Aorta (tissue), 5 donors: ENCODE results near the gene UGT1A6. TPM values are rescaled to one million over a fixed set of nuclear protein-coding genes. Genes with fewer than 3 reads are reported as not detected.
"Not testable (repeated sequence)": the region's sequence is repeated elsewhere in the genome, so short reads cannot be mapped to it uniquely, and the experiment has no call there.

ENCODE experiments used
- ATAC-seq: fragments of 200-7000 bp; cut with Tn5 transposase; one replicate; pipeline ENCODE4 v1.9.1; 2022; ENCODE audit warnings: moderate library complexity; ENCODE audit not compliant: low FRiP score
- DNase-seq, 2 donors: peaks; one replicate each; pipeline ENCODE4 v3.0.0-alpha.2; 2020
- H3K27ac ChIP-seq, 2 donors: one replicate each; pipeline ENCODE4 v1.5.1; 2013; ENCODE audit warnings: low read length in 2 of 2, mild to moderate bottlenecking in 2 of 2, moderate library complexity in 2 of 2, control low read depth in 1 of 2, inconsistent platforms in 1 of 2, low read depth in 1 of 2
- H3K27me3 ChIP-seq, 2 donors: one replicate each; pipeline ENCODE4 v1.6.1; 2013; ENCODE audit warnings: control low read depth in 1 of 2, low read length in 1 of 2, mild to moderate bottlenecking in 1 of 2, moderate library complexity in 1 of 2; ENCODE audit not compliant: insufficient read depth in 2 of 2, control insufficient read depth in 1 of 2
- H3K36me3 ChIP-seq, 2 donors: one replicate each; pipeline ENCODE4 v1.6.1; 2013; ENCODE audit warnings: control low read depth in 1 of 2, low read length in 1 of 2, mild to moderate bottlenecking in 1 of 2; ENCODE audit not compliant: insufficient read depth in 2 of 2, control insufficient read depth in 1 of 2
- H3K4me1 ChIP-seq, 2 donors: one replicate each; pipeline ENCODE4 v1.6.1; 2013; ENCODE audit warnings: low read length in 2 of 2, control low read depth in 1 of 2, mild to moderate bottlenecking in 1 of 2, moderate library complexity in 1 of 2; ENCODE audit not compliant: insufficient read depth in 2 of 2, control insufficient read depth in 1 of 2
- H3K4me3 ChIP-seq, 2 donors: one replicate each; pipeline ENCODE4 v1.5.1; 2013; ENCODE audit warnings: low read length in 2 of 2, control low read depth in 1 of 2, mild to moderate bottlenecking in 1 of 2
- H3K9me3 ChIP-seq: one replicate; pipeline ENCODE4 v1.6.1; 2013; ENCODE audit warnings: mild to moderate bottlenecking, low read length; ENCODE audit not compliant: control insufficient read depth
- WGBS, 2 donors: extraction: QIAGEN DNeasy Blood & Tissue Kit; methylation state at CpG; one replicate each; pipeline ENCODE4 v1.1.7; 2013; 5-methylcytosine and 5-hydroxymethylcytosine counted together
- intact Hi-C, 2 donors: fragments of 100-400 bp; cut with DNase I; formaldehyde crosslinking; loops; one replicate each; pipeline versions ENCODE4 v1.14.2 to v1.15.0; 2022
- long read RNA-seq, 2 donors: library from polyadenylated mRNA; unstranded; transcript quantifications; one replicate each; pipeline ENCODE4 v2.0.0, GENCODE V29; 2020 to 2021
- polyA plus RNA-seq, 2 donors: library from polyadenylated mRNA; stranded (reverse); fragments of 200-250 nt; gene quantifications; one replicate each; pipeline ENCODE4 v1.2.3, GENCODE V29; 2013
- total RNA-seq, 2 donors: library from RNA; stranded (reverse); fragmentation: NEBNext Ultra II Directional; extraction: Animal tissue kit (Norgen Biotek cat#: 25700); gene quantifications; one replicate each; pipeline ENCODE4 v1.2.1, GENCODE V29; 2021
- donor health status: healthy with polysubstance abuse.
- donor health status: Bipolar disorder and iron deficiency.
- donor health status: DM: no; HTN: no; CAD: no.
- donor health status: DM: no; HTN: no; CAD: no.
- donor health status: DM: yes; HTN: yes; CAD: no.

The UGT1A6 gene
- total RNA-seq (not detected), polyA plus RNA-seq (under 1 TPM in 1 of 2 donors, not detected in 1; 0.33 TPM)
- long read RNA-seq, donor 1 = 0 reads
- long read RNA-seq, donor 2 = 0 reads

DNA sequence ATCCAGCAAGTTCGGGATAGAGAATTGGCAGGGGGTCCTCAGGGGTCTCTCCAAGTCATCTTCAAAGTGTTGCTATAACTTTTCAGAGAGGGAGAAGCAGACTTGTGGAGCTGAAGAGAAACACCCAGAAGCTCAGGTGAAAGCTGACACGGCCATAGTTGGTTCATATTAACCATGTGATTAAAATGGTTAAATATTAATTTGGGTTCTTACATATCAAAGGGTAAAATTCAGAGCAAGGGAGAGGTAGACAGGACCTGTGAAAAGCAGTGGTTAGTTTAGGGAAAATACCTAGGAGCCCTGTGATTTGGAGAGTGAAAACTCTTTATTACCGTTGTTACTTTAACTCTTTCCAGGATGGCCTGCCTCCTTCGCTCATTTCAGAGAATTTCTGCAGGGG is at the start of gene UGT1A6:
Gene UGT1A6, plus strand, starts transcription at position 243 of the 400 bp plus-strand sequence. Its CDS starts 115 bp downstream, at position 358.
- 89 to 92% methylated on average over 4 of the region's 4 CpGs for WGBS, 2 donors
- H3K4me3 ChIP-seq = no peak within 1 kb of the TSS
- no peaks in the 10 kb centered on the region for H3K4me1 ChIP-seq
- intact Hi-C loops = no loop called here
- no peaks in the 10 kb centered on the region for H3K9me3 ChIP-seq
- ATAC-seq (no peak), DNase-seq (no peak)
- no peak within 1 kb of the TSS for H3K27ac ChIP-seq
- no peaks in the 10 kb centered on the region for H3K36me3 ChIP-seq
- no peaks in the 10 kb centered on the region for H3K27me3 ChIP-seq

DNA sequence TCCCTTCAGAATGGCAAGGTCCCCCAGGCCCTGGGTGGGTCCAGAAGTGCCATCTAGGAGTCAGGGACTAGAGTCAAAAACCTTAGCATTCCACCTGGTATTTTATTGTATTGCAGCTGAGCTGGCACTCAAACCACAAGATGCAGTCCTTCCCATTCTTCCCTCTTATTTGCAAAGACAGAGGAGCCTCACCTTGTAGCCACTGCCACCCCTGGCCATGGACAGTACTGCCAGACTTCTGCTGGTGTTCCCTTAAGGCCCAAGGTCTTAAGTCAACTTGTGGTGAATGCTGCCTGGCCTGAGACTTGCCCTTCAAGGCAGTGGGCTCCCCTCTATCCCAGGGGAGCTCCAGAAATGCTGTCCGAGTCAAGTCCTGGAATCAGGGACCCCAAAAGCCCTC is 49.6 kb upstream of the UGT1A6 start:
- H3K36me3 ChIP-seq = no peaks in the 10 kb centered on the region
- no peaks in the 10 kb centered on the region for H3K27me3 ChIP-seq
- DNase-seq = no peak
- no peak overlapping the region for H3K4me3 ChIP-seq
- no peak overlapping the region for H3K27ac ChIP-seq
- no peak for ATAC-seq
- 89% methylated on average over 1 of the region's 1 CpG for WGBS, 2 donors
- H3K9me3 ChIP-seq = peaks cover 8% of the 10 kb centered on the region
- intact Hi-C loops = no loop called here
- H3K4me1 ChIP-seq = no peaks in the 10 kb centered on the region

DNA sequence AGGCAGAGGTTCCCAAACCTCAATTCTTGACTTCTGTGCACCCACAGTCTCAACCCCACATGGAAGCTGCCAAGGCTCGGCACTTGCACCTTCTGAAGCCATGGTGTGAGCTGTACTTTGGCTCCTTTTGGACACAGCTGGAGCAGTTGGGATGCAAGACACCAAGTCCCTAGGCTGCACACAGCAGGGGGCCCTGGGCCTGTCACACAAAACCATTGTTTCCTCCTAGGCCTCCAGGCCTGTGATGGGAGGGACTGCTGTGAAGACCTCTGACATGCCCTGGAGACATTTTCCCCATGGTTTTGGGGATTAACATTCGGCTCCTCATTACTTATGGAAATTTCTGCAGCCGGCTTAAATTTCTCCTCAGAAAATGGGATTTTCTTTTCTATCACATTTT is 46.7 kb upstream of the UGT1A6 start:
- 81 to 88% methylated on average over 3 of the region's 3 CpGs for WGBS, 2 donors
- intact Hi-C loops = not testable (repeated sequence)

DNA sequence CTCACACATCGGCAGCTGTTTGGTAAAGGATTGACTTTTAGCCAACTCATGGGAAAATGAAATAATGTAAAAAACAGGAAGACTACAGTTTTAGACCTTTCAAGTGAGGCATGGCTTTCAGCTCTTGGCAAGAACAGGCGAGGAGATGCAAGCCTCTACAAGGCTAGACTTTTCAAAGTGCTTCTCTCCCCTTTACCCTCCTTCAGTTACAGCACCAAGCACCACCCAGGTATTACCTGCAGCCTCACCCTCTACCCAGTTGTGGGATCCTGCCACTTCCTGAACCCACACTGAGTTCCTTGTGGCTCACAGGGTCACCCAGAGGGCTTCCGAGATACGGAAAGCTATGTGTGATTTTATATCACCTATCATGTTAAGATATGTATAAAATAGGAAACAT is 41.7 kb upstream of the UGT1A6 start:
- Histone ChIP-seq H3K27me3 (no peaks in the 10 kb centered on the region), H3K4me3 (no peak overlapping the region), H3K27ac (no peak overlapping the region), H3K4me1 (no peaks in the 10 kb centered on the region), H3K36me3 (no peaks in the 10 kb centered on the region), H3K9me3 (no peaks in the 10 kb centered on the region)
- DNase-seq = no peak
- 76 to 77% methylated on average over 4 of the region's 4 CpGs for WGBS, 2 donors
- no peak for ATAC-seq
- intact Hi-C loops = no loop called here

More for the DNA sequence above, 46.7 kb upstream of the UGT1A6 start:
- H3K36me3 ChIP-seq, H3K27me3 ChIP-seq, ATAC-seq, DNase-seq, H3K27ac ChIP-seq, H3K9me3 ChIP-seq, H3K4me3 ChIP-seq, H3K4me1 ChIP-seq: not testable (repeated sequence)

DNA sequence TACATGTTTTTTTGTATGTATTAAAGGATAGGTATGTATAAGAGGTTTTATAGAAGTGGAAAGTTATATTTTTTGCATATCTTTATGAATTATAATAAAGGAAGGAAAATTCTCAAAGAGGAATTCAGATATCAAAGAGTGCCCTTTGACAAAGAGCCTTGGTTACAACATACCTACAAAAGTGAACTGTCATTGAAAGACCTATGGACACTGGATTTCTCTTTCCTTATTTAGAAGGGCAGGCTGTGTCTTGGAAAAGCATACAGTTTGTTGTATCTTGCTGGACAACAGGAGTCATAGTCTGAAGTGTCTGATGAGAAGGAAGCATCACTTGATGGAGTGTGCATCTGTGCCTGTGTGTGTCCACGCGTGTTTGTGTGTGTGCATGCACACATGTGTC is 41.3 kb upstream of the UGT1A6 start:
- Histone ChIP-seq H3K36me3 (no peaks in the 10 kb centered on the region), H3K9me3 (no peaks in the 10 kb centered on the region), H3K4me3 (no peak overlapping the region), H3K27ac (no peak overlapping the region), H3K4me1 (no peaks in the 10 kb centered on the region), H3K27me3 (no peaks in the 10 kb centered on the region)
- DNase-seq (no peak), ATAC-seq (no peak)
- intact Hi-C loops = no loop called here
- WGBS, 2 donors = 82 to 93% methylated on average over 2 of the region's 2 CpGs

GRCh38 chr2:233654501-233654900 is 38.2 kb upstream of the UGT1A6 start:
- Histone ChIP-seq H3K27me3 (no peaks in the 10 kb centered on the region), H3K9me3 (no peaks in the 10 kb centered on the region), H3K36me3 (no peaks in the 10 kb centered on the region), H3K27ac (no peak overlapping the region), H3K4me1 (no peaks in the 10 kb centered on the region), H3K4me3 (no peak overlapping the region)
- 67 to 70% methylated on average over 6 of the region's 6 CpGs for WGBS, 2 donors
- DNase-seq = no peak
- intact Hi-C loops = no loop called here
- no peak for ATAC-seq

GRCh38 chr2:233655043-233655442 is 37.6 kb upstream of the UGT1A6 start:
- DNase-seq = no peak
- H3K27me3 ChIP-seq = no peaks in the 10 kb centered on the region
- no peaks in the 10 kb centered on the region for H3K4me1 ChIP-seq
- no peaks in the 10 kb centered on the region for H3K9me3 ChIP-seq
- 46 to 59% methylated on average over 1 of the region's 1 CpG for WGBS, 2 donors
- intact Hi-C loops = no loop called here
- H3K36me3 ChIP-seq = no peaks in the 10 kb centered on the region
- no peak overlapping the region for H3K27ac ChIP-seq
- ATAC-seq = no peak
- H3K4me3 ChIP-seq = no peak overlapping the region

DNA sequence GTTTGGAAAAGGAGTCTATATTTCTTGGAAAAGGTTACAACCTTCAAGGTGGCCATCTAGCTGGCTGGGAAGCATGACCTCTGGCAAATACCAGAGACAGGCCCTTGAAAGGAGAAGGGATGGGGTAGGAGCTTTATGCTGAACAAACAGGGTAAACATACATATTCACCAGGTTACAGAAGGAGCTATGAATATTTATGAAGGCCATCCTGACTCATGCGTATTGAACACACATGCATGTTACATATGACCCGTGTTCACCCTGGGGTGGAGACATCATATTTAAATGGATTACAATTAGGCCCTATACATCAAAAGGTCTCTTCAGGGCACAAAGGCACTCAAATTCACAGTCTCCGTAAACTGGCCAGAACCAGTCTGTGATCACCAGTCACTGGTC is 36.7 kb upstream of the UGT1A6 start:
- H3K36me3 ChIP-seq, H3K9me3 ChIP-seq, H3K27me3 ChIP-seq, DNase-seq, H3K4me3 ChIP-seq, H3K27ac ChIP-seq, intact Hi-C loops, H3K4me1 ChIP-seq, ATAC-seq: not testable (repeated sequence)
- WGBS, 2 donors = 93 to 96% methylated on average over 3 of the region's 3 CpGs

DNA sequence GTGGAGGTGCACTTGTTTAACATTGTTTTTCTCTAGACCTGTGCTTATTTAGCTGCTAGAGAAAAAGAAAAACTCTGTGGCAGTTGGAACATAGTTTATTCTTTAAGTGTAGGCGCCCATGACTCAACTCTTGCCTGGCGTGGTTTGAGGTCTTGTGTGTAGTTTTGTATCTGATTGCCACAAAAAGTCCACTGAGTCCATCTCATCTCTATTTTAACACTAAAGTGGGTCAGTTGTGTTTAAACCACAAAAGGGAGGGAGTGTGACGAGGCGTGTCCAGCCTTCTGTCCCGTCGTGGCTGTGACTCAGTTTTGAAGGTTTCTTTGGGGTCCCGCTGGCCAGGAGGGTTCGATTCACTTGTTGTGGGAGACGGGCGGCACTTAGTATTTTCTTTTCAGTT is 36.2 kb upstream of the UGT1A6 start:
- no peak for ATAC-seq
- WGBS, 2 donors = 85 to 89% methylated on average over 10 of the region's 10 CpGs
- H3K4me3 ChIP-seq = no peak overlapping the region

More for the DNA sequence above, 36.2 kb upstream of the UGT1A6 start:
- Histone ChIP-seq H3K27ac (no peak overlapping the region), H3K4me1 (no peaks in the 10 kb centered on the region), H3K36me3 (no peaks in the 10 kb centered on the region), H3K9me3 (no peaks in the 10 kb centered on the region), H3K27me3 (no peaks in the 10 kb centered on the region)
- intact Hi-C loops = no loop called here
- no peak for DNase-seq
